Hepatocyte (in vitro differentiated cells): ENCODE data around the gene TLR7.

Source experiments
- CTCF ChIP-seq: fragments of 200-600 bp; sonication (generic); IDR thresholded peaks from 2 replicates; pipeline ENCODE4 v1.5.1; 2016; ENCODE audit warnings: antibody characterized with exemption, mild to moderate bottlenecking; ENCODE audit not compliant: poor library complexity
- EZH2 ChIP-seq: fragments of 200-600 bp; sonication (generic); IDR thresholded peaks from 2 replicates; pipeline ENCODE4 v1.6.1; 2016; ENCODE audit warnings: antibody characterized with exemption, mild to moderate bottlenecking, borderline replicate concordance
- EZH2phosphoT487 ChIP-seq: fragments of 200-600 bp; sonication (generic); IDR thresholded peaks from one replicate; pipeline ENCODE4 v1.6.1; 2018; ENCODE audit warnings: antibody characterized with exemption, mild to moderate bottlenecking, low read depth, moderate library complexity; ENCODE audit not compliant: unreplicated experiment, severe bottlenecking

- TF ChIP-seq CTCF (no peak), EZH2 (no peak), EZH2phosphoT487 (no peak)
These were observed 49.3 kb upstream of the TLR7 start for GRCh38 chrX:12817528-12817927.
